ENCODE measurements around the gene NELFCD.

DNA sequence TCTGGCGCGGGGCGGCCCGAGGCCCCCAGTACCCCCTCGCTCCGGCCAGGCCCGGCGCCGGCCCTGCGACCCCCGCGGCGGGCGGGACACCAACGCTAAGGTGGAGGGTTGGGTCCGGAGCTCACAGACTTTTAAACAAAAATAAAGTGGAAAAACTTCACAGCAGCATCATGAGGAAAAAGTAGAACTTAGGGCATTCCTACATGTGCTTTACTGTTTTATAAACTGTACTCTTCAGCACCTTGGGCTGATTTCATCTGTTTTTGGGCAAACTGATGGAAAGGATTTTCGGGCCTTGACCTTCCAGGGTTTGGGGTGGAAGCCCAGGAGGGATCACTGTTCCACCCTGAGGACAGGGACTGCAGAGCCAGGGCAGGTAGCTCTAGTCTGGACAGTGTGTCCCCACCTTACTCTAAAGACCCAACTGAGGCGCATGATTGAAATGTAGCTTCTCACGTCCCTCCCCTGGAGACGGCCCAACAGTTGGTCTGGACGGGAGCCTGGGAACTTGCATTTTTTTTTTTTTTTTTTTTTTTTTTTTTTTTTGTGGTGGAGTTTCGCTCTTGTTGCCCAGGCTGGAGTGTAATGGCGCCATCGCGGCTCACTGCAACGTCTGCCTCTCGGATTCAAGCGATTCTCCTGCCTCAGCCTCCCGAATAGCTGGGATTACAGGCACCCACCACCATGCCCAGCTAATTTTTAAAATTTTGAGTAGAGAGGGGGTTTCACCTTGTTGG is 740 bp downstream of the NELFCD start:
- TF ChIP-seq, protein P1, sequence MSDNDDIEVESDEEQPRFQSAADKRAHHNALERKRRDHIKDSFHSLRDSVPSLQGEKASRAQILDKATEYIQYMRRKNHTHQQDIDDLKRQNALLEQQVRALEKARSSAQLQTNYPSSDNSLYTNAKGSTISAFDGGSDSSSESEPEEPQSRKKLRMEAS (IDR thresholded peaks at IDR 0.05) = no peak
- TF ChIP-seq RAD21 (IDR thresholded peaks at IDR 0.05; ENCODE audit: low read depth) (no peak), YY1 (IDR thresholded peaks at IDR 0.05; ENCODE audit: low read depth) (no peak), CREB1 (IDR thresholded peaks at IDR 0.05; ENCODE audit: low read depth) (no peak), TAF1 (IDR thresholded peaks at IDR 0.05; ENCODE audit: low read depth) (no peak), NFIC (IDR thresholded peaks at IDR 0.05) (no peak), ZBTB7A (IDR thresholded peaks at IDR 0.05; ENCODE audit: low read depth) (no peak)
- TF ChIP-seq, protein P2, sequence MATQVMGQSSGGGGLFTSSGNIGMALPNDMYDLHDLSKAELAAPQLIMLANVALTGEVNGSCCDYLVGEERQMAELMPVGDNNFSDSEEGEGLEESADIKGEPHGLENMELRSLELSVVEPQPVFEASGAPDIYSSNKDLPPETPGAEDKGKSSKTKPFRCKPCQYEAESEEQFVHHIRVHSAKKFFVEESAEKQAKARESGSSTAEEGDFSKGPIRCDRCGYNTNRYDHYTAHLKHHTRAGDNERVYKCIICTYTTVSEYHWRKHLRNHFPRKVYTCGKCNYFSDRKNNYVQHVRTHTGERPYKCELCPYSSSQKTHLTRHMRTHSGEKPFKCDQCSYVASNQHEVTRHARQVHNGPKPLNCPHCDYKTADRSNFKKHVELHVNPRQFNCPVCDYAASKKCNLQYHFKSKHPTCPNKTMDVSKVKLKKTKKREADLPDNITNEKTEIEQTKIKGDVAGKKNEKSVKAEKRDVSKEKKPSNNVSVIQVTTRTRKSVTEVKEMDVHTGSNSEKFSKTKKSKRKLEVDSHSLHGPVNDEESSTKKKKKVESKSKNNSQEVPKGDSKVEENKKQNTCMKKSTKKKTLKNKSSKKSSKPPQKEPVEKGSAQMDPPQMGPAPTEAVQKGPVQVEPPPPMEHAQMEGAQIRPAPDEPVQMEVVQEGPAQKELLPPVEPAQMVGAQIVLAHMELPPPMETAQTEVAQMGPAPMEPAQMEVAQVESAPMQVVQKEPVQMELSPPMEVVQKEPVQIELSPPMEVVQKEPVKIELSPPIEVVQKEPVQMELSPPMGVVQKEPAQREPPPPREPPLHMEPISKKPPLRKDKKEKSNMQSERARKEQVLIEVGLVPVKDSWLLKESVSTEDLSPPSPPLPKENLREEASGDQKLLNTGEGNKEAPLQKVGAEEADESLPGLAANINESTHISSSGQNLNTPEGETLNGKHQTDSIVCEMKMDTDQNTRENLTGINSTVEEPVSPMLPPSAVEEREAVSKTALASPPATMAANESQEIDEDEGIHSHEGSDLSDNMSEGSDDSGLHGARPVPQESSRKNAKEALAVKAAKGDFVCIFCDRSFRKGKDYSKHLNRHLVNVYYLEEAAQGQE (IDR thresholded peaks at IDR 0.05; ENCODE audit: low read depth) = no peak
